Activated CD8-positive, alpha-beta memory T cell treated with anti-CD3 and anti-CD28 coated beads for 24 hours (primary cell): ENCODE data around the gene ACTL8.

Source experiments
- DNase-seq: peaks from one replicate; pipeline ENCODE4 v3.0.0-alpha.2; 2020

Gene ACTL8, protein sequence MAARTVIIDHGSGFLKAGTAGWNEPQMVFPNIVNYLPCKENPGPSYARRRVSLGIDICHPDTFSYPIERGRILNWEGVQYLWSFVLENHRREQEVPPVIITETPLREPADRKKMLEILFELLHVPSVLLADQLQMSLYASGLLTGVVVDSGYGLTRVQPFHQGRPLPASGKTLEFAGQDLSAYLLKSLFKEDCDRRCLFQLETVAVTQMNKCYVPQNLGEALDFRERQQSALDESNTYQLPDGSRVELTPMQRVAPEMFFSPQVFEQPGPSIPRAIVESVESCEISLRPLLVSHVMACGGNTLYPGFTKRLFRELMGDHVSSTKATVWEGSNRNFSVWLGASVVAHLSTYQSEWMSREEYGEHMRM

DNA sequence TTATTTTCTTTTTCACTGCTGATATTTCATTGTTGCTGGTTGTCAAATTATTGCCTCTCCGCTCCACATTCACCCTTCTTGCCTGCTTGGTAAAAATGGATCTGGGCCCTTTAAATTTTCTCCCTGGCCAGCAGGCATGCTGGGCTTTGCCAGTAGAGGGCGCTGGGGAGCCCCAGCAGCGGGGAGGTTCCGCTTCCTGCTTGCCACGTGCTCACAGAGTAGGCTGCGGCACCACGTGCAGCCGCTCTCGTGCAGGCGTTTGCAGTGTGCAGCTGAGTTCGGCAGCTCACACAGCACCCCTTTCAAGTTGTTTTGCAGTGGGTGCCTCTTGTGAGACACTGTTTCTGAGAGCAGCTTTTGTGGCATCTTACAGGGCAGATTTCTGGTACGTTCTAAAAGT lies at the start of gene ACTL8:
ACTL8 (plus strand) TSS at position 214 of the 400 bp plus-strand sequence. CDS start 67,676 bp downstream, outside the sequence.
- DNase-seq = no peak

DNA sequence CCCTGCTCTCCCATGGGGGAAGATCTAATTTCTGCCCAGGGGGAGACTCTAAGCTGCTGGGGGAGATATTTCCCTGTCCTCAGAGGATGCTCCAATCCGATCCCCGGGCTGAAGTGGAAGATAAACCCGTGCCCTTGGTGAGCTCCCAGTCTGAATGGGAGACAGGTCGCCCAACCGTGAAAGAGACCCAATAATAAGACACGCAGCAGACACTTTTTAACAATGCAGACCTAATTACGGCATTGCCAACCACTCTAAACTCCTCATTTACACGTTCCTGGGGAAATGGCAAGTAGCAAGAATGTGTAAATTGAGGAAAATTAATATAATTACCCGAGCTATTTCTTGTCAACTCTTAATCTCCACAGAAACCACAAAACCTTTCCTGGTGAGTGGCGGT lies 48.7 kb upstream of the ACTL8 start:
- DNase-seq = no peak

DNA sequence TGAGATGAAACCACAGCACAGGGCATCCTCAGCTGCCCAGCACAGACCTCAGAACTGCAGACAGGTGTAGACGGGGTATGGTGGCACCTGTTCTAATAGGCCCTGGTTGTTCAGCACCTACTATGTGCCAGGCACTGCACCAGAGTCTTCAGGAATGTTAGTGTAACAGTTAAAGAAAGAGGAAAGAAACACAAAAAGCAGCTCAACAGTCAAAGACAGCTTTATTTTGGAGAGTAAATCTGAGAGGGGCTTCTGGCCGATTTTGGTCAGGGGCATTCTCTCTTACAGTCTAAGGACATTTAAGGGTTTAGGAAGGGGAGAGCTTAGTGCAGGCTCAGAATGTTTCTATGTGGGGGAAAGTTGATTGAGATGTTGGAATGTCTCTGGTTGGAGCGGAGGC lies 45.2 kb upstream of the ACTL8 start:
- no peak for DNase-seq

DNA sequence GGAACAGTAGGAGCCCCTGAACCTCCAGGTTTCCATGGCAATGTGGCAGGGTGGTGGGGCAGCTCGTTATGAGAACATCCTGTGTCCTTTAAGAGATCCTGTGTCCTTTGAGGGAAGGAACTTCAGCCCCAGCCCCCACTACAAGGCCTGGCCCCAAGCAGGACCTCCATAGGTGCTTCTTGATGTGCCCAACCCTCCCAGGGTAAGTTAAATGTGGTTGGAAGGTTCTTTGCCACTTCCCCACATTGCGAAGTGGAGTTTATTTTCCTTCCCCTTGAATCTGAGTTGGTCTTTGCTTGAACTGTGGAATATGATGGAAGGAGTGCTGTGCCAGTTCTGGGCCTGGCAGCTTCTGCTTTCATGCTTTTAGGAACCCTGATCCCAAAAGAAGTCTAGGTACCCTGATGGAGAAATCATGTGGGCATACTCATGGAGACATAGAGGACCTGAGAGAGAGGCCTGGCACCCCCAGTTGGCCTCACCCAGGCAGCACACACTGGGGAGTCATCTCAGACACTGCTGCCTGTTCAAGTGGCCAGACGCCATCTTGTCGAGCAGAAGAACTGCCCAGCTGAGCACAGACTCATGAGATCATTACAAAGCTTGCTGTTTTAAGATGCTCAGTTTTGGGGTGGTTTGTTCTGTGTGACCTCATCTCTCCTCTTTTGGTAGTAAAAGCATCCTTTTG lies 44.1 kb upstream of the ACTL8 start:
- no peak for DNase-seq

DNA sequence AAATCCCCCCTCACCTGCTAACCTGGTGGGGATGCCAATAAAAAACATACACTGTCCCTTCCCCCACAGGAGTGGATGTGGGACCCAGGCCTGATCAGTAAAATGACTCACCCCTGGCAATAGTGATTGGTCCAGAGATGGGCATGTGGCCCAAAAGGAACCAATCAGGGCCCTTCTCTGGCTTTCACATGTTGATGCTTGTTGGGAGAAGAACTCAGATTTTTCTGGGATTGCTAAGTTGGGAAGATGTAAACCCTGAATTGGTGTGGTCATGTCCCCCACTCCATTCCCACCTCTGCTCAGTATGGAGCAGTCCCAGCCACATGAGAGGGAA lies 43.6 kb upstream of the ACTL8 start:
- DNase-seq = no peak

DNA sequence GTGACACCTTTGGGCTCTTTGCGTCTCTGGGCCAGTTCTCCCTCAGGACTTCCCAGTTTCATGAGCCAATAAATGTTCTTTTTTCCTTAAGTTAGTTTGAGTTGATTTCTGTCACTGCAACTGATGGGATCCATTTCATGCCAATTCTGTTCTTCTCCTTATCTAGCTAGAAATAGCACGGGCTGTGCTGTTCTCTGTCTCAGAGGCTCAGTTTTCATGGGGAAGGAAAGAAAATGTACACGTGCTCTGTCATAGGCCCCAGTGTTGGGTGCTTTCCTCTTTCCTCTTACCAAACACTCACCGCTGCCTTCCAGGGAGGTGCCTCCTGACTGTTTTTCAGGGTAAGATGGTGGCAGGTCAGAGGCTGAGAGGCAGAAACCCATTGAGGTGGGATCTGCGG lies 43.2 kb upstream of the ACTL8 start:
- DNase-seq = no peak

DNA sequence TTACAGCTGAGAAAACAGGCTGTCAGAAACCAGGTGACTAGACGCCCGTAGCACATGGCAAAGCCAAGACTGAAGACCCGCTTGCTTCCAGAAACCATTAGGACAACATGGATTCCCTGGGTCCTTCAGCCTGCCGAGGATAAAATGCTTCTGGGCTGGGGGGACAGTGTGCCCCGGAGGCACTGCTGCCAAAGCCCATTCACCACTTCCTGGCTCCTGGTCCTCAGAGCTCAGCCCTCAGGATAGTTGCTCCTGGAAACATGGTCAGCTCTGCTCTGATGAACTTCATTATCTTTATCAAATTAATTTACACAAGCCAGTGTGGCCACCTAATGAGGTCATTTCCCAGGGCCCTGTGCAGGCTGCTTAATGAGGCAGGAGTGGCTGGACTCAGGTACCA lies 41.1 kb upstream of the ACTL8 start:
- DNase-seq = no peak

DNA sequence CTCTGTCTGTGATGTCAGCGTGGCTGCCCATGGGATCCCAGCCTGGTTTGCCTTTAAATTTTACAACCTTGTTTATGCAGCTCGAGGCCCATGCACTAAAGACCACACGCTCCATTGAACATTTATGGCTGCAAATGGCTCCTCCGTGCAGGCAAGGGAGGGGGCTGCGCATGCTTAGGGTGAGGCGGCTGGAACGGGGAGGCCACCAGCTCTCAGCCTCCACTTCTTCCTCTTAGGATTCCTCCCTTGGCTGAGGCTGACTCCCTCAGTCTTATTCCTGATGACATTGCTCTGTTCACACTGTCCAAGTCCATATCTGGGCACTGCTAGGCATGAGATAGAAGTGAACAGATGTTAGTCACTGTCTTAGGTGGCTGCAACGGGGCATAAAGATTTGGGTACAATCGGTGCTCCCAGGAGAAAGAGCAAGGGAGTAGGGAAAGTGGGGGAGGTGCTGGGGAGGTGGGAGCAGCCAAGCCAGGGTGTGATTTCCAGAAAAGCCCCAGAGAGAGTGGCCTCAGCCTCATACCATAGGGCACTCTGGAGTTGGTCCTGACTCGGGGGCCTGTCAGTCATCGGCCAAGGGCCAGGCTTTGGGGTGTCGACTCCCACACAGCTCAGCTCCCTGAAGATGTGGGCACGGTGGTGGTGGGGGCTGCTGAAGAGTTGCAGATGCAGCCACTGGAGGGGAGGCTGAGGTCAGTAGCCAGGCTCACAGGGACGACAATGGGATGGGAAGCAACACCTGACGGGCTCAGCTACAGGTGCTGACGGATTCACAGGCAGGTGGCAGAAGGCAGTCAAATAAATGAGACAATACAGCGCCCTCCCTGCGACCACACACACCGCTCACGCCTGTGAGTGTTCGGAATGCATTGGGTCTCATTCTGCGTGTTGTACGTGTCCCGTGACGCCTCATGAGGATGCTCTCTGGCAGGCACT lies 37.3 kb upstream of the ACTL8 start:
- no peak for DNase-seq

DNA sequence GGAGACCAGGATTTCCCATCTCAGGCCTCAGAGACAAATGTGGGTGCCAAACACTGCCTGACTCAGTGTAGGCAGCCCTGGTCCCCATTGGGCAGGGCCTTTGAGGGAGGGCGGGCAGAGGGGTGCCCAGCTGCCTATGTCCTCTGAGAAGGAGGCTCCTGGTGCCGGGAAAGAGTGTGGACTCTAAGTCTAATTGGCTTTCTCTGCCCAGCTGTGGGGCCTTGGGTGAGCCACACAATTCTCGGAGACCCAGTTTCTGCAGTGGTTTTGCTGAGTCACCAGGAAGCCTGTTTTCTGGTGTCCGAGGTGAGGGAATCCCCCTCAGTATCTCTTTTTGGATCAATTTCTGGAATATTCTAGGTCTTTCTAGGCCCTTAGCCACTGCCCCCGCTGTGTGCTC lies 35.3 kb upstream of the ACTL8 start:
- no peak for DNase-seq

DNA sequence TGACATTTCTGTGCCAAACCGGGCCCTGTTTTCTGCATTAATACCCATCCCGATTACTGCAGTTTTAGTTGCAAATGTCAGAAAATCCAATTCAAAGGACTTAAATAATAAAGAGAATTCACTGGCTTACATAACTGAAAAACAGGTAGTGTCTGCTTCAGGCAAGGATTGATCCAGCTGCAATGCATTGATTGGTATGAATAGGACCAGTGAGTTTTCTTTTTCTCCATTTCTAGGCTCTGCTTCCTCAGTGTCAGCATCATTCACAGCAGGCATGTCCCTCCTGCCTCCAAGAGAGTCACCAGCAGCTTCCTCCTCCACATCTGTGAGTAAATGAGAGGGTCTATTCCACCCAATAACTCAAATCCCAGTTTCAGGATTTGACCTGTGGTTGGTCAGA lies 33.7 kb upstream of the ACTL8 start:
- DNase-seq = no peak

DNA sequence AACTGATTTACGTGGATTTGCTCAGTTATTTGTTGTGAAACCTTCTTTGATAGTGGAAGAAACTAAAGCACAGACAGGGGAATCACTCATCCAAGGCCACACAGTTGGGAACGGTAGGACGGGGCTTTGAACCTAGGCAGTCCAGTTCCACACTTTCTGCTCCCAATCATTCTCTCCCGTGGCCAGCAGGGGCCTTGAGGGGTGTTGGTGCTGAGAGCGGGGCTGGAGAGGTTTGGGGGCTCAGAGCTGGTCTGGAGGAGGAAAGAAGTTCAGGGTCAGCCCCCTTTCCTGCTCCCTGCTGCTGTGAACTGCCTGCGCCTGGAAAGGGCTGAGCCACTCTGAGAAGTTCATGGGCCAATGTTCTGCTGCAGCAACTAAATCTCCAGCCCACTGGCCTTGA lies 31.4 kb upstream of the ACTL8 start:
- DNase-seq = no peak

DNA sequence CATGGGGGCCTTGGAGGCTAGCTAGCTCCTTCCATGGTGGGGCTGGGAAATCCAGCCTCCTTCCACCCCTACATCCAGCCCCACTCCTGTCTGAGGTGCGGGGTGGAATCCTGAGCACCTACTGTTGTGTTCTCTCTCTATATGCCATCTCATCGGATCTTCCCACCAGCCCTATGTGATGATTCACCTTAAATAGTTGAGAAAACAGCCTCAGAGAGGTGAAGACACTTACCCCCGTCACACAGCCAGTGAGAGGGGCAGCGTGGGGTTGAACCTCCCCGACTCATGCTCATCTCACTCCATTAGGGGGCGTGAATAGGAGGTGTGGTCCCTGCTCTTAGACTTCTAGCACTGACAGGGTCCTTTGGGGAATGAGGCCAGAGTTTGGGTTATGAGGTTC lies 31.0 kb upstream of the ACTL8 start:
- DNase-seq = no peak

DNA sequence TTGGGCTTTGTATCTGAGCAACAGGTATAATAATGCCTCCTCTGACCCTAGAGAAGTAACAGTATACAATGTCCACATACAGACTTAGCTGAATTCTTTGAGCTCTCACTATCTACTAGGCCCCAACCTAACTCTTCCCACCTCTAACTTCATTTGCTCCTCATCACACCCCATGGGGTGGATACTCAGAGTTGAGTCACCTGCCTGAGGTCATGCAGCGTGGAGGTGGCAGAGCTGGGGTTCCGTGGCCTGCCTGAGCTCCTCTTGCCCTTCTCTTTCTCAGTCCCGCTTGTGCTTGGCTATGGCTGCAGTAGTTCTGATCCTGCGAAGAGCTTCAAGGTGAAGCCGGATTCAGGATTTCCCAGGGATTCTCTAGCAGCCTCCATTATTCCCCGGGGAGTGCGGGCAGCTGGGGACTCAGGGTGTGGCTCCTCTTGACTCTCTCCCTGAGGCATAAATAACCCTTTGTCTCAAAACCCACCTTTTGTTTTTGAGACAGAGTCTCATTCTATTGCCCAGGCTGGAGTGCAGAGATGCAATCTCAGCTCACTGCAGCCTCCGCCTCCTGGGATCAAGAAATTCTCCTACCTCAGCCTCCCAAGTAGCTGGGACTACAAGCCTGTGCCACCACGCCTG lies 29.9 kb upstream of the ACTL8 start:
- no peak for DNase-seq

DNA sequence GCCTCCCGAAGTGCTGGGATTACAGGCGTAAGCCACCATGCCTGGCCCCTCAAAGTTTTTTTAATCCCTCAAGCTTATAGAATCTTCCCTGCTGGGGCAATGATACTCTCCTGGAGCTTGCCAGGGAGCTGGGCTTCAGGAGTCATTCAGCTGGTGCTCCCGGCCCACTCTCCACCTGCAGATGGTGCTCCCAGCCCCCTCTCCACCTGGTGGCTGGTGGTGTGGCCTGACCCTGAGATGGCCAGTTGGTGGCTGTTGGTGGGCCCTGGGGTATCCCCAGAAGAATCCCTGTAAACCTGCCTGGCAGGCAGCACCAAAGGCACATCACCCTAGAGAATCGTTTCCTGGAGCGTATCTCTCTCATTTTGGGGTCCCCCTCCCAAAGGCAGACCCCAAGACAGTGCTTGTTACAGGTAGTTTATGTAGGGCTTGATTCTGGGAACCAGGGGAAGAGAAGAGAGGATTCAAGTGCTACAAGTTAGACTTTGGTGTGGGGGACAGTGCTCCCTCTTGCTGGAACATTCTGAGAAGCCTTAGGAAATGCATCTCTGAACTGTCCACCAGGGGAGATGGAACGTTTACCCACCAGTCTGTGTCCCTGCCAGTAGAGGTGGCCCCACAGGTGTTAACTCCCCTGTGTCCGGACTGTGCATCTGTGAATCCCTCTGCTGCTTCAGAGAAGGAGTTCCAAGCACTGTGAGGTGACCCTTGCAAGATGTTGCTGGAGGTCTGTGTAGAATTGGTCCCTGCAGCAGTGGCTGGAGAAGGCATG lies 29.1 kb upstream of the ACTL8 start:
- no peak for DNase-seq

DNA sequence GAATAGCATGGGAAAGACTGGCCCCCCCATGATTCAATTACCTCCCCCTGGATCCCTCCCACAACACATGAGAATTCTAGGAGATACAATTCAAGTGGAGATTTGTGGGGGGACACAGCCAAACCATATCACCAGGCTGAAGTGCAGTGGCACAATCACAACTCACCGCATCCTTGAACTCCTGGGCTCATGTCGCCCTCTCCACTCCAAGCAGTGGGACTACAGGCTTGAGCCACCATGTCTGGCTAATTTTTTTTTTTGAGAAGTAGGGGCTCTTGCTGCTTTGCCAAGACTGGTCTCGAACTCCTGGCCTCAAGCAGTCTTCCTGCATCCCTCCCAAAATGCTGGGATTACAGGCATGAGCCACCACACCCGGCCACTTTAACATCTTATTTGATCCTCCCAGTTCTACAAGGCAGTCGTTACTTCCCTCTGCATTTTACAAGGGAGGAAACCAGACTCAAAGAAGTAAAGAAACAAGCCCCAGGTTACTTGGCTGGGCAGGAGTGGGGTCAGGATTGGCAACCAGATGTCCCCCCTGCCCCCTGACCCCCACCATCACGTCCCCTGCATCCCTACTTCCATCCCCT lies 26.9 kb upstream of the ACTL8 start:
- DNase-seq = no peak

DNA sequence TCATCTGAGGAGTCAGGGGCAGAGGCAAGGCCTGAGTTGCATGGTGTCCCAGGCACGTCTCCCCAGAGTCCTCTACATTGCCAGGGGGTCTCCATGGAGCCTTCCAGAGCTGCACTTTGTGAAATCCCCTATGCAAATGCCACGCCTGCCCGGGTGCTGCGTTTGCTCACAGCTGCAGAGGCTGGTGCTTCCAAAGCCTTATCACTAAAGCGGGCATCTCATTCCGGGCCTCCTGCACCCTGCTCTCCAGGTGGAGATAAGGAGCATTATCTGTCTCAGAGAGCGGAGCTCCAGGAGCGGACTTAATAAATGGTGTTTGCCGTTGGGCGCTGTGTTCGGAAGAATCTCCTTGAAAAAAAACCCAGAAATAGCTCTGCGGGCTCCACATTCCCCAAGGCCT lies 25.9 kb upstream of the ACTL8 start:
- DNase-seq = no peak

DNA sequence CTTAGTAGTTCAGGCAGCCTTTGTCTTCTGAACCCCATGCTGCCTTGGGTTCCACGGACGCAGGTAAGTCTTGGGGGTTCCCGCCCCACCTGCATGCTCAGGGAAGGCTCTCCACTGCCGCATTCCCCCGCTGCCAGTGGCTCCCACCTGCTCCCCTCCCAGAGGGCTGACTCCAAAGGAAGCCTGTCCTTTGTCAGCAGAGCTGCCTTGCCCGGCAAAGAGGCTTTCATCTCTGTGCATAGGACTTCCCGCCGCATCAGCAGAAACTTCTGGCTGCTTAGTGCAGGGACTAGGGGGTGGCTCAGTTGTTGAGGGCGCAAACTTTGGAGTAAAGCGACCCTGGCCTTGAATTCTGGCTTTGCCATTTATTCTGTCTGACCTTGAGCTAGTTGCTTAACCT lies 25.2 kb upstream of the ACTL8 start:
- DNase-seq = no peak

DNA sequence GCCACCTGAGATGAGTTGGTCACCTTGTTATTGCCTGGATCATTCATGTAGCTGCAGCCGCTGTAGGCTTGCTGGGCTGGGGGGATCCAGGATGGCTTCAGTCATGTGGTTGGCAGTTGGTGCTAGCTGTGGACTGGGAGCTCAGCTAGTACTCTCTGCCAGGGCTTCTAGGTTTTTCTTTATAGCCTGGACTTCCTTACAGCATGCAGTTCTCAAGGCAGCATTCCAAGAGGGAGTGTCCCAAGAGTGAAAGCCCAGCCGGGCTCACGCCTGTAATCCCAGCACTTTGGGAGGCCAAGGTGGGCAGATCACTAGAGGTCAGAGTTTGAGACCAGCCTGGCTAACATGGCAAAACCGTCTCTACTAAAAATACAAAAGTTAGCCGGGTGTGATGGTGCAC lies 23.7 kb upstream of the ACTL8 start:
- DNase-seq = no peak

DNA sequence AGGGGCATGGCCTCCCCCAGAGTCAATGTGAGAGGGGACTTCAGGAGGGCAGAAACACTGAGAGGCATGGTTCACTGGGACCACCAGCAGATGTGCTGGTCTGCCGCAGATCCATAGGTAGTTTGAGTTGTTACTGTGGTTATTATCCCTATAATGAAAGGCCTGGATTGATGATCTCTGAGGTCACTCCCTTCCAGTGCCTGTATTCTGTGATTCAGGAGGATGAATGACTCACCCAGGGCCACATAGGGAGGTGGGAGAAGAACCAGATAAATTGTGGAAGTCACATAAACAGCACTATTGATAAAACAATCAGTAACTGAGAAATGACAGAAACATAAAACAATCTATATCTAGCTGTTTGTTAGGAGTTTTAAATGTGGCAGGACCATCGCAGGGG lies 22.7 kb upstream of the ACTL8 start:
- DNase-seq = no peak

DNA sequence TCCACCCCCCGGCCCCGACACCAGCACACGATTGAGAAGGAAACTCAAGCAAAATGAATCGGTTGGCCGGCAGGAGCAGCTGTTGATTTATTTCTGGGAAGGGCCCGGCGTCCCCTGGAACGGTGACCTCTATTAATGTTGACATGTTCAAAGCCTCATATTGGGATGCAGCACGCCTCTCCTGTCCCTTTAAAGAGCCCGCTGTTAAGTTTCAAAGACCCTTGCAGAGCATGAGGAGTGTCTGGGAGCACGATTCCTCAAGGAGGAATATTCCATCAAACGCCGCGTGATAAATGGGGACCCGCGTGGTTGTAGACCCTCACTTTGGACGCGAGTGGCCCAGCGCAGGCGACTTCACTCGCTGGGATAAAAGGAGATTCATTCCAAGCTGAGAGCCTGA lies 21.5 kb upstream of the ACTL8 start:
- no peak for DNase-seq

DNA sequence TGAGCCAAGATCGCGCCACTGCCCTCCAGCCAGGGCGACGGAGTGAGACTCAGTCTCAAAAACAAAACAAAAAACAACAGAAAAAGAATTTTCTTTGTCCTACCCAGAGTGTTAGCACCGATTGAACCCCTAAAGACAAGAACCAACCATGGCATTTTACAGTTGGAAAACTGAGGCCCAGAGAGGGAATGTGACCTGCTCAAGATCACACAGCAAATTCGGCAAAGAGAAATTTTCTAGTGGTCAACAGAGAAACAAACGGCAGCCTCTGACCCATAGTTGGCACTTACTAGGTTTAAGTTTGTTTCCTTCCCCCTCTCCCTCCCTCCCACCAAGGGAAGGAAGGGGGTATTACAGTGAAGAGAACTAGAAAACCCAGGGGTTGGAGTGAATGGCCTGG lies 20.5 kb upstream of the ACTL8 start:
- DNase-seq = no peak

DNA sequence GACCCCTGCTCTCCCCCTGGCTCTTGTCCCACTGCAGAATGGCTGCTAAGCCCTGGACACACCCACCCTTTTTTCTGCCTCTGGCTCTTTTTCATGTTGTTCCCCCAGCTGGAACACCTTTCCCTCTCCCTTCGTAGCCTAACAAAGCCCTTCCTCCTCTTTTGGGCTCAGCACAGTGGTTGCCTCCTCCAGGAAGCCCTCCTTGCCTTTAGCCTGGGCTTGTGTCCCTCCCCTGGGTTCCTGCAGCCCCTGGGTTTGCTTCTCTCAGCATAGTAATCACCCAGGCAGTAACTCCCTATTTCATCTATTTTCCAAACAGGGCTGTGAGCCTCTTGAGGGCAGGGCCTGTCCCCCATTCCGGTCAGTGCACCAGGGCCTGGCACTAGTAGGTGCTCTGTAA lies 19.8 kb upstream of the ACTL8 start:
- DNase-seq = no peak
